ENCODE results near the gene ZNF622. TPM values are rescaled to one million over a fixed set of nuclear protein-coding genes. Genes with fewer than 3 reads are reported as not detected.

ZNF622 gene
- total RNA-seq, 1 donor from 2014 or later, result 28.1 TPM

GRCh38 chr5:16505140-16505891, 39.7 kb upstream of the ZNF622 start:
- TF ChIP-seq CTCF (IDR thresholded peaks at IDR 0.05), result no peak
- intact Hi-C loops (cut with DNase I), result no loop called here
- H3K27ac ChIP-seq, result no peak overlapping the region
- H3K27me3 ChIP-seq (ENCODE audit: low read depth), result no peaks in the 10 kb centered on the region
- H3K4me1 ChIP-seq, result no peaks in the 10 kb centered on the region
- no peaks in the 10 kb centered on the region for H3K36me3 ChIP-seq
- ATAC-seq (no peak), DNase-seq (no peak)
- H3K9me3 ChIP-seq, result no peaks in the 10 kb centered on the region
- H3K4me3 ChIP-seq, result no peak overlapping the region

- H3K9me3 ChIP-seq, result no peaks in the 10 kb centered on the region
- DNase-seq (no peak), ATAC-seq (no peak)
- intact Hi-C loops (cut with DNase I), result no loop called here
- no peaks in the 10 kb centered on the region for H3K36me3 ChIP-seq
- no peaks in the 10 kb centered on the region for H3K4me1 ChIP-seq
- no peak overlapping the region for H3K4me3 ChIP-seq
- TF ChIP-seq CTCF (IDR thresholded peaks at IDR 0.05), result no peak
- H3K27ac ChIP-seq, result no peak overlapping the region
- H3K27me3 ChIP-seq (ENCODE audit: low read depth), result no peaks in the 10 kb centered on the region
Measured at GRCh38 chr5:16504571-16504970, 39.0 kb upstream of the ZNF622 start.

- H3K9me3 ChIP-seq, result no peaks in the 10 kb centered on the region
- H3K27ac ChIP-seq, result no peak overlapping the region
- TF ChIP-seq CTCF (IDR thresholded peaks at IDR 0.05), result no peak
- ATAC-seq, result no peak
- H3K4me1 ChIP-seq, result no peaks in the 10 kb centered on the region
- no peaks in the 10 kb centered on the region for H3K36me3 ChIP-seq
- no peaks in the 10 kb centered on the region for H3K27me3 ChIP-seq (ENCODE audit: low read depth)
- no peak for DNase-seq
- H3K4me3 ChIP-seq, result no peak overlapping the region
- intact Hi-C loops (cut with DNase I), result no loop called here
Measured at GRCh38 chr5:16502866-16503265, 37.3 kb upstream of the ZNF622 start.

- TF ChIP-seq CTCF (IDR thresholded peaks at IDR 0.05), result no peak
- Histone ChIP-seq H3K27me3 (ENCODE audit: low read depth) (no peaks in the 10 kb centered on the region), H3K4me1 (no peaks in the 10 kb centered on the region), H3K4me3 (no peak overlapping the region), H3K9me3 (peaks cover 4% of the 10 kb centered on the region), H3K27ac (no peak overlapping the region), H3K36me3 (no peaks in the 10 kb centered on the region)
- intact Hi-C loops (cut with DNase I), result no loop called here
- DNase-seq (no peak), ATAC-seq (no peak)
Measured at GRCh38 chr5:16500024-16500423, 34.4 kb upstream of the ZNF622 start.

GRCh38 chr5:16497546-16497945, 31.9 kb upstream of the ZNF622 start:
- no peak overlapping the region for H3K4me3 ChIP-seq
- no peaks in the 10 kb centered on the region for H3K36me3 ChIP-seq
- H3K27me3 ChIP-seq (ENCODE audit: low read depth), result no peaks in the 10 kb centered on the region
- ATAC-seq (no peak), DNase-seq (no peak)
- TF ChIP-seq CTCF (IDR thresholded peaks at IDR 0.05), result no peak
- peaks cover 9% of the 10 kb centered on the region for H3K4me1 ChIP-seq
- H3K27ac ChIP-seq, result no peak overlapping the region
- H3K9me3 ChIP-seq, result peaks cover 8% of the 10 kb centered on the region
- intact Hi-C loops (cut with DNase I), result no loop called here

Measured in lower lobe of right lung (tissue), 2 donors.